GM21515 (cell line): ENCODE data around the gene HEPACAM2.

ENCODE experiments used
- ATAC-seq: cut with Tn5 transposase; IDR thresholded peaks from one replicate; pipeline ENCODE4 v1.9.1; 2021; ENCODE audit not compliant: unreplicated experiment

Gene HEPACAM2

GRCh38 chr7:93148727-93149126 lies 77.5 kb downstream of the HEPACAM2 start:
- ATAC-seq: no peak

- no peak for ATAC-seq
These were observed 78.1 kb downstream of the HEPACAM2 start, which contains the start of gene SAMD9L for GRCh38 chr7:93148144-93148543. Gene SAMD9L, minus strand, starts transcription at chr7:93148385. Its CDS starts 12,414 bp downstream, at chr7:93135971.

GRCh38 chr7:93147363-93147762 lies 78.9 kb downstream of the HEPACAM2 start:
- ATAC-seq: peak; percentile 81

GRCh38 chr7:93146472-93147141 lies 79.7 kb downstream of the HEPACAM2 start:
- no peak for ATAC-seq

- ATAC-seq: no peak
These were observed 80.2 kb downstream of the HEPACAM2 start for GRCh38 chr7:93146036-93146435.

GRCh38 chr7:93145354-93145753 lies 80.9 kb downstream of the HEPACAM2 start:
- no peak for ATAC-seq

- ATAC-seq: no peak
These were observed 84.1 kb downstream of the HEPACAM2 start for GRCh38 chr7:93142127-93142526.

GRCh38 chr7:93140582-93141191 lies 85.6 kb downstream of the HEPACAM2 start:
- ATAC-seq: no peak

GRCh38 chr7:93138576-93138975 lies 87.7 kb downstream of the HEPACAM2 start:
- ATAC-seq: no peak
